Activated CD4-positive, alpha-beta memory T cell treated with anti-CD3 and anti-CD28 coated beads, Interleukin-2, amount 10 ng/mL, durations not matched to agents 7 days and 5 days (primary cell): ENCODE data around the gene SLC6A1. TPM values are rescaled to one million over a fixed set of nuclear protein-coding genes. Genes with fewer than 3 reads are reported as not detected.

Experiments
- CTCF ChIA-PET: fragments of 350-600 bp; sonication (Branson Sonifier 250); formaldehyde crosslinking; loops from one replicate; lab custom pipeline; 2021; ENCODE audit warnings: antibody characterized with exemption, inconsistent platforms; lab: Charles Lee
- POLR2A ChIA-PET: fragments of 350-600 bp; sonication (Branson Sonifier 250); formaldehyde crosslinking; loops from one replicate; lab custom pipeline; 2021; ENCODE audit warnings: antibody characterized with exemption; lab: Charles Lee
- DNase-seq: peaks from one replicate; pipeline ENCODE4 v3.0.0-alpha.2; 2020
- H3K27ac Mint-ChIP-seq: one replicate; pipeline ENCODE4 v1.8.0; 2021; ENCODE audit warnings: mild to moderate bottlenecking, mixed read lengths
- H3K27me3 Mint-ChIP-seq: one replicate; pipeline ENCODE4 v1.8.0; 2021; ENCODE audit warnings: mixed read lengths
- H3K36me3 Mint-ChIP-seq: one replicate; pipeline ENCODE4 v1.8.0; 2021; ENCODE audit warnings: low read depth, mixed read lengths
- H3K4me1 Mint-ChIP-seq: one replicate; pipeline ENCODE4 v1.8.0; 2021; ENCODE audit warnings: mixed read lengths
- H3K4me3 Mint-ChIP-seq: one replicate; pipeline ENCODE4 v1.8.0; 2021; ENCODE audit warnings: mild to moderate bottlenecking, mixed read lengths
- H3K9me3 Mint-ChIP-seq: one replicate; pipeline ENCODE4 v1.8.0; 2021; ENCODE audit warnings: mixed read lengths
- total RNA-seq, 2 experiments: library from RNA; stranded (reverse); gene quantifications; one replicate each; pipeline ENCODE4 v1.2.3, GENCODE V29; 2021

Gene SLC6A1
- total RNA-seq, 2 experiments from 2014 or later: not detected

DNA sequence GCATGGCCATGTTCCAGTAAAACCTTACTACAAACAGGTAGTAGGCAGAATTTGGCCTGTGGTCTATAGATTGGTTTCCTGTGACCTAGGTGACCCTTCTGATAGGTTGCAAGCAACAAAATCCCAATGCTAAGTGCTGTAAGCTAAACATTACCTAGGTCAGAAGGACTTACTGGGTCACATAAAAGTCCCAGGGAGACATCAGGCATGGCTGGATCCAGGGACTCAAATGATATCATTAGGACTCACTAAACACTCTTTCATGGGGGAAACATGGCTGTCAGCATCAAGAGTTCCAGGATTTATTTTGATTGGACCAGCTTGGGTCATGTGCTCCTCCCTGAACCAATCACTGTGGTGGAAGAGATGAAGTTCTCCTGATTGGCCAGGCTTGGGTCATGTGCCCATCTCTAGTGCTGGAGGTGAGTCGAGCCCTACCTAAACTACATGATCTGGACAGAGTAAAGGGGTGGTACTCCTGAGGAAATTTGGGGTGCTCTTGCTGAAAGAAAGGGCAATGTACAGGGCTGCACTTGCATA lies 16.8 kb upstream of the SLC6A1 start:
- POLR2A ChIA-PET: no interaction called here
- no peak for DNase-seq
- peaks cover 7% of the 10 kb centered on the region for H3K27me3 Mint-ChIP-seq
- no peaks in the 10 kb centered on the region for H3K4me1 Mint-ChIP-seq
- no peak overlapping the region for H3K4me3 Mint-ChIP-seq
- CTCF ChIA-PET: no interaction called here
- no peaks in the 10 kb centered on the region for H3K9me3 Mint-ChIP-seq
- H3K36me3 Mint-ChIP-seq: no peaks in the 10 kb centered on the region
- H3K27ac Mint-ChIP-seq: no peak overlapping the region

DNA sequence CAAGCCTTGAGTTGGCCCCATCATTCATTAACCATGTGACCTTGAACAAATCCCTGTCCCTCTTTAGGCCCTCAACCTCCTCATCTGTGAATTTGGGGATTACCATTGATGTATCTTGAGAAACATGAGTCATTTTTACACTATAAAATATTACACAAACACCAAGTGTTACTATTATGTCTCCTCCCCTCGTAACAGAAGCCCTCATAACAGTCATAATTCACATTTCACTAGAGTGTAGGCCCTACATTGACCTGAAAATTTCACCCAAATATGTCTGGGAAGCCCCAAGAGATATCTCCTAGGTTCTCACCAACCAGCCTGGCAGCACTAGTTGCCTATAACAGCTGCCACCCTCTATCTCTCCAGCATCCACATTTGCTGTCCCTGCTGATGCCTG lies 15.8 kb upstream of the SLC6A1 start:
- H3K4me1 Mint-ChIP-seq: no peaks in the 10 kb centered on the region
- POLR2A ChIA-PET: no interaction called here
- H3K27ac Mint-ChIP-seq: no peak overlapping the region
- H3K36me3 Mint-ChIP-seq: no peaks in the 10 kb centered on the region
- DNase-seq: no peak
- H3K4me3 Mint-ChIP-seq: no peak overlapping the region
- H3K9me3 Mint-ChIP-seq: no peaks in the 10 kb centered on the region
- CTCF ChIA-PET: no interaction called here
- H3K27me3 Mint-ChIP-seq: peaks cover 7% of the 10 kb centered on the region

DNA sequence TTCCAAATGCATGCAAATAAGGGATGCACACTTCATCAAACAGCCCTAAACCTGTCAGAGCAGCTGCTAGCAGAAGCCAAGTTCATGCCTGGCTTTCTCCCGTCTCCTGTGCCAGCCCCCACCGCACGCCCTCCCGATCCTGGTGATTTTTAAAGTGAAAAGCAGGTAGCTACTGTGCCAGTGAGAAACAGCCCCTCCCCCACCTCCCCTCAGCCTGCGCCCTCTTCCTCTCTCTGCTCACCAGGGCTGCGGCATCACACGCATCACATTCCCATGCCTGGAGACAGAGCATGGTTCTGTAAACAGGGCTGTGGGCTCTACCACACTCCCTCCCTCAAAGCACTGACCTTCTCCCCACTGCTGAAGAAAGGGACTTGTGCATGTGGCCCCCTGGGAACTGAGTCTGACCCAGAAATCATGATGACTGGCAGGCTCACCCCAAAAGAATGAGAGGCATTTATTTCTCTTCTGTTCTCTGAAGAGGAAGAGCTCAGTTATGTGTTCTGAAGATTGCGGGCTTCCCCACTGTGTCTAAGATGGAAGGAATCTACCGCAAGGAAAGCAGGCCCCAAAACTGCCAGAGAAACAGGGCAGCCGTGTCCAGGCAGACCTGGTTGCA lies 14.5 kb upstream of the SLC6A1 start:
- no peaks in the 10 kb centered on the region for H3K36me3 Mint-ChIP-seq
- ChIA-PET CTCF (no interaction called here), POLR2A (no interaction called here)
- H3K9me3 Mint-ChIP-seq: no peaks in the 10 kb centered on the region
- no peaks in the 10 kb centered on the region for H3K4me1 Mint-ChIP-seq
- no peak overlapping the region for H3K4me3 Mint-ChIP-seq
- no peak overlapping the region for H3K27ac Mint-ChIP-seq
- no peak for DNase-seq
- H3K27me3 Mint-ChIP-seq: peaks cover 4% of the 10 kb centered on the region

DNA sequence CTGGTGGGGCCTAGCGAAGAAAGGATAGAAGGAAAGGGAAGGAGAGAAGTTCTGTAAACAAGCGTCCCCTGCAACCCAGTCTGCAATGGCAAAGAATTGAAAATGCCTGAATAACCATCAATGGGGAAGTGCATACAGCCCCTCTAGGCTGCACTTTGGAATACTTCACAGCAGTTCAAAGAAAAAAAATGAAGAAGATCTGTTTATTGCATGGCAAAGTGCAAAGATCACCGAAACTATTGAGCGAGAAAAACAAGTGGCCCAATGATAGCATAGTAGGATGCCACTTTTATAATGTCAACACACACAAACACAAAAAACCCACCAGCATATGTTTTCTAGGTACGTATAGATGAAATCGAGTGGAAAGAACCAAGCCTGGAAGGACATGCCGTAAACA lies 13.6 kb upstream of the SLC6A1 start:
- no peak overlapping the region for H3K4me3 Mint-ChIP-seq
- no peaks in the 10 kb centered on the region for H3K36me3 Mint-ChIP-seq
- no peaks in the 10 kb centered on the region for H3K9me3 Mint-ChIP-seq
- H3K4me1 Mint-ChIP-seq: no peaks in the 10 kb centered on the region
- H3K27me3 Mint-ChIP-seq: peaks cover 2% of the 10 kb centered on the region
- POLR2A ChIA-PET: no interaction called here
- no peak overlapping the region for H3K27ac Mint-ChIP-seq
- CTCF ChIA-PET: no interaction called here
- DNase-seq: no peak

DNA sequence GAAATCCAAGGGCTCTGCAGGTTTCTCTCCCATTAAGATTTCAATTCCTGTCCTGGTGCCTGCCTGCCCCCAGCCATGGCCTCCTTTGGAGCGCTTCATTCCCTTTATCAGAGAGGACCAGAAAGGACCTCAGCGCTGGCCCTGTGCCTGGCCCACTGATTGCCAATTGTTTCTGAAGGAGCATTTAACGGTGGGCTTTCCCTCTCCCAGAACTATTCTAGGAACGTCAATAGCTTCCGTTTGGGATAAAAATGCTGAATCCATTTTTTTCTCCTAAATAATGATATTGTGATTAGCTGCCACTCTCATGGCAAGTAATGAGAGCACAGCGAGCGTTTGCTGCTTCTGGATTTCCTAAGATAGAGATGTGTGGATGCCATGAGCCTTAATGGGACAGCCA lies 12.2 kb upstream of the SLC6A1 start:
- Mint-ChIP-seq H3K9me3 (no peaks in the 10 kb centered on the region), H3K27ac (no peak overlapping the region)

DNA sequence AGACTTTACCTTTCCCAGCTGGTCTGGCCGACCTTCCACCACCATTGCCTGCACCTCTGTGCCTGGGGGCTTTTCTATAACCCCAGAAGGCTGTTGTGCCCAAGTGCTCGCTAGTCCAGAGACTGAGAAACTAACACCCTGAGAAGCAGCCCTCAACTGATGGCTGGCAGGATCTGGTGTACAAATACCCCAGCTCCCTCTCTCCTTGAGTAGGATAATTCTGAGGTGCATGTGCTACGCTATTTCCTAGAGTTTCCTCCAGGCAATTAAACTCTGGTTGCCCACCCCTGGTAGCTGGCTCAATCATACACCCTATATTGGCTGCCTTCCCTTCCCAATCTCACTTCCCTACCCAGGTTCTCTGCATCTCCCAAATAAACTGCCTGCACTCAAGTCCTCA lies 11.5 kb upstream of the SLC6A1 start:
- DNase-seq: no peak
- H3K4me1 Mint-ChIP-seq: no peaks in the 10 kb centered on the region
- POLR2A ChIA-PET: no interaction called here
- H3K4me3 Mint-ChIP-seq: no peak overlapping the region
- CTCF ChIA-PET: no interaction called here
- H3K27ac Mint-ChIP-seq: no peak overlapping the region
- H3K9me3 Mint-ChIP-seq: no peaks in the 10 kb centered on the region
- no peaks in the 10 kb centered on the region for H3K36me3 Mint-ChIP-seq
- peaks cover 2% of the 10 kb centered on the region for H3K27me3 Mint-ChIP-seq

More for the DNA sequence above, 12.2 kb upstream of the SLC6A1 start:
- no peak overlapping the region for H3K4me3 Mint-ChIP-seq
- H3K36me3 Mint-ChIP-seq: no peaks in the 10 kb centered on the region
- POLR2A ChIA-PET: no interaction called here
- H3K27me3 Mint-ChIP-seq: peaks cover 2% of the 10 kb centered on the region
- DNase-seq: no peak
- CTCF ChIA-PET: no interaction called here
- no peaks in the 10 kb centered on the region for H3K4me1 Mint-ChIP-seq

DNA sequence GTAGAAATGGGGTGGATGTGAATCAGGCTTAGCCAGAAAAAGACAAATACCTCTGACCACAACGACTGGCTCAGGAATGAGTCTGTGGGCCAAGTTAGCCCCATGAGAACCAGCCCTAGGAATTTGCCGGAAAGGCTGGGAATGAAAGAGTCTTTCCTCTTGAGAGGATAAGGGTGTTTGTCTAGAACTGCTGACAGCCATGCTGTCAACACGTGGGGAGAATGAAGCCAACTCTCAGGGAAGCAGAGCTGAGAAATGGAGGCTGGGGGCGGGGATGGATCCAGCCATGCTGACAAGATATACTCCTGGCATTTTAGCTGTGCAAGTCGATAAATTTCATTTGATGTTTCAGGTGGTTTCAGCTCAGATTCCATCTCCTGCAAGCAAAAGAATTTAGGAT lies 10.6 kb upstream of the SLC6A1 start:
- ChIA-PET POLR2A (no interaction called here), CTCF (interaction anchor here (1.4 kb wide), 1 partner anchor 47 kb away, joined by 3 read pairs; no protein-coding TSS in a partner anchor)
- no peaks in the 10 kb centered on the region for H3K36me3 Mint-ChIP-seq
- no peaks in the 10 kb centered on the region for H3K4me1 Mint-ChIP-seq
- H3K9me3 Mint-ChIP-seq: no peaks in the 10 kb centered on the region
- peaks cover 2% of the 10 kb centered on the region for H3K27me3 Mint-ChIP-seq
- H3K27ac Mint-ChIP-seq: no peak overlapping the region
- no peak for DNase-seq
- H3K4me3 Mint-ChIP-seq: no peak overlapping the region

DNA sequence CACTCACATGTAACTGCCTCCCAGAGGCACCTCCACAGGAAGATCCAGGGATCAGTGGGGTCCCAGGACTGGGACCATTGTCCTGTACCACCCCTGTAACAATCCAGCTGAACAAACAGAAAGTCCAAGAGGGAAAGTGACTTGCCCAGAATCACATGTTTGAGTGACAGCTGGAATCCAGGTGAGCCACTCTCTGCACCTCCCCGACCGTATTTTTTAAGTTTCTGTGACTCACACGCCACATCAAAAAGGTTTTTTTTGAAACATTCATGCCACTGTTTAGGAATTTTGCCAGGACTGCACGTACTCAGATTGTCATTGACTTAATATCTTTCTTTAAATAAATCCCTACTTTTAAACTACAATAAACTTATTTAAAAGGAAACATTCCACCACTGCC lies 9.8 kb upstream of the SLC6A1 start:
- CTCF ChIA-PET: interaction anchor here (1.1 to 1.4 kb wide), 3 partner anchors 19 to 225 kb away, joined by 3 to 4 read pairs (median 3); no protein-coding TSS in a partner anchor
- Mint-ChIP-seq H3K4me1 (no peaks in the 10 kb centered on the region), H3K4me3 (no peak overlapping the region), H3K36me3 (no peaks in the 10 kb centered on the region), H3K27ac (no peak overlapping the region), H3K27me3 (peaks cover 2% of the 10 kb centered on the region), H3K9me3 (no peaks in the 10 kb centered on the region)
- POLR2A ChIA-PET: no interaction called here
- DNase-seq: no peak

DNA sequence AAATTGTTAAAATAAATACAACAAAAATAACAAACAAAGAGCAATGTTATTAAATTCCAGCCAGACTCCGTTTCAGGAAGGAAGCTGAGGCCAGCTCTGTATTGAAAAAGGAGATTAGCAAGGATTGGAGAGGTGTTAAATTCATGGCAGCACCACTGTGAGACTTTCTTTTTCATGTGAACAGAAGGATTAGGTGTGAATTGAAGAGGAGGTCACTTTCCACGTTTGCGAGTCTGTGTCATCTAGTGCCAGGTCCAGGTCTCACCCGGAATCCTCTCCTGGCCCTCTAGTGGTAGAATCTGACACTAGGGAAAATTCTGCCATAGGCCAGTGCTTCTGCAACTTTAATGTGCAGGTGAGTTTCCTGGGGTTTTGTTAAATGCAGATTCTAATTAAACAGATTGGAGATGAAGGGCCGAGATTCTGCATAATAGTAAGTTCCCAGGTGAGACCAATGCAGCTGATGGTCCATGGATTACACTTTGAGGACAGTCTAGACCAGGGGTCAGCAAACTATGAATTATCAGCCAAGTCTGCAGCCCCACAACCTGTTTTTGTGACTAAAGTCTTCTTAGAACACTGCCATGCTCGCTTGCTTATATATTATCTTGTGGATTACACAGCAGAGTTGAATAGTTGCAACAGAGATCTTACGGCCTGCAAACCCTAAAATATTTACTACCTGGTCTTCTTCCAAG lies 9.2 kb upstream of the SLC6A1 start:
- no peak overlapping the region for H3K4me3 Mint-ChIP-seq
- no peaks in the 10 kb centered on the region for H3K9me3 Mint-ChIP-seq
- ChIA-PET POLR2A (no interaction called here), CTCF (interaction anchor here (1.1 to 1.4 kb wide), 3 partner anchors 19 to 225 kb away, joined by 3 to 4 read pairs (median 3); no protein-coding TSS in a partner anchor)
- no peaks in the 10 kb centered on the region for H3K4me1 Mint-ChIP-seq
- DNase-seq: peak; percentile 17
- H3K27me3 Mint-ChIP-seq: peaks cover 2% of the 10 kb centered on the region
- H3K27ac Mint-ChIP-seq: no peak overlapping the region
- H3K36me3 Mint-ChIP-seq: no peaks in the 10 kb centered on the region

DNA sequence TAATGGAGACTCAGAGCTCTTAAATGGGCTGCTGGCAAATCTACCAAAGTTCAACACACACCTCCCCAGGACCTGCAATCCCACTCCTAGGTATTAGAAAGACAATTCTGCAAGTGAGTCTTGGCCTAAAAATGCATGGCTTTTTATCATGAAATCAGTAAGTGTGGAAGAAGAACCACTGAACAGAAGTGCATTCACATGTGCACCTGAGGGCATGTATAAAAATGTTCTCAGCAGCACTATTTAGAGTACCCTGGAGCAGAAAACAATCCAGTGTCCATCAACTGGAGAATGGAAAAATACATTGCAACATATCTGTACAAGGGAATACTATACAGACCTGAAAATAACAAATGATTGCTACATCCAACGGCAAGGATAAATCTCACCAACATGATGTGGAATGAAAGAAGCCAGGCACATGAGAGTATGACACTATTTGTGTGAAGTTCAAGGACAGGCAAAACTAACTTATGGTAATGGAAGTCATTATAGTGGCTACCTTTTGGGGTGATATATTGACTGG lies 8.1 kb upstream of the SLC6A1 start:
- H3K4me1 Mint-ChIP-seq: no peaks in the 10 kb centered on the region
- ChIA-PET CTCF (no interaction called here), POLR2A (no interaction called here)

DNA sequence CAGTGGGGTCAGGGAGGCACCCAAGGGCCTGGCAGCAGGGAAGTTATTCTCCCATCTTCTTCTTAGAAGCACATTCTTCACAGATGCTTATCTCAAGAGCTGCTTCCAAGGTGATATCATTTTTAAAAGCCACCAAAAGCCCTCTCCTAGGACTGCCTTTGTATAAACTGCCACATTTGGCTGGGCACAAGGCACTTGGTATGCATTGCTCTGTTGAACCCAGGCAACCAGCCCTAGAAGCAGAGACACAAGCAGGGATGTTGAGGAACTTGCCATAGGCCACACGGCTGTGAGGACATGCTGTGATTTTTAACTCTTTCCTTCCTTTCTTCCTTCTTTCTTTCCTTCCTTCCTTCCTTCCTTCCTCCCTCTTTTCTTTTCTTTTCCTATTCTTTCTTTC lies 7.4 kb upstream of the SLC6A1 start:
- Mint-ChIP-seq H3K27ac (no peak overlapping the region), H3K36me3 (no peaks in the 10 kb centered on the region), H3K4me1 (no peaks in the 10 kb centered on the region), H3K27me3 (peaks cover 10% of the 10 kb centered on the region), H3K4me3 (no peak overlapping the region), H3K9me3 (no peaks in the 10 kb centered on the region)
- POLR2A ChIA-PET: no interaction called here
- CTCF ChIA-PET: interaction anchor here (0.6 kb wide), 1 partner anchor 1574 kb away, joined by 3 read pairs; no protein-coding TSS in a partner anchor
- no peak for DNase-seq

More for the DNA sequence above, 8.1 kb upstream of the SLC6A1 start:
- Mint-ChIP-seq H3K27ac (no peak overlapping the region), H3K9me3 (no peaks in the 10 kb centered on the region), H3K27me3 (peaks cover 7% of the 10 kb centered on the region), H3K36me3 (no peaks in the 10 kb centered on the region), H3K4me3 (no peak overlapping the region)
- no peak for DNase-seq

DNA sequence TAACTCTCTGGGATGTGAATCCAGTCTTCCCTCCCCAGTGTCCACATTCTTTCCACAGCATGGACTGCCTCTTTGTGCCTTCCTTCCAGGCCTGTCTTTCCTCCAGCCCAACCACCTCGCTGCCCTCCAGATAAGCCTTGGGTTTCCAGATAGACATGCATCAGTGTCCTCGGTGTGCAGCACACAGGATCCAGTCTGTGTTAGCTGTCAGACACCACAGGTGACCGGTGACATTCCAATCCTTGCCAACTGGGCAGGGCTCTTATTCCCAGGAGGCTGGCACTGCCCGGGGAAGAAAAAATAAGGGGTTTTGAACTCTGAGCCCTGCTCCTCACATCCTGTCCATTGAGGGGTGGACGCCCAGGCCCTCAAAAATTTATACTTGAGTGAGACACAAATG lies 6.0 kb upstream of the SLC6A1 start:
- no peaks in the 10 kb centered on the region for H3K4me1 Mint-ChIP-seq
- H3K27me3 Mint-ChIP-seq: peaks cover 22% of the 10 kb centered on the region
- ChIA-PET POLR2A (no interaction called here), CTCF (no interaction called here)
- no peak for DNase-seq
- H3K36me3 Mint-ChIP-seq: no peaks in the 10 kb centered on the region
- no peaks in the 10 kb centered on the region for H3K9me3 Mint-ChIP-seq
- no peak overlapping the region for H3K27ac Mint-ChIP-seq
- H3K4me3 Mint-ChIP-seq: no peak overlapping the region

DNA sequence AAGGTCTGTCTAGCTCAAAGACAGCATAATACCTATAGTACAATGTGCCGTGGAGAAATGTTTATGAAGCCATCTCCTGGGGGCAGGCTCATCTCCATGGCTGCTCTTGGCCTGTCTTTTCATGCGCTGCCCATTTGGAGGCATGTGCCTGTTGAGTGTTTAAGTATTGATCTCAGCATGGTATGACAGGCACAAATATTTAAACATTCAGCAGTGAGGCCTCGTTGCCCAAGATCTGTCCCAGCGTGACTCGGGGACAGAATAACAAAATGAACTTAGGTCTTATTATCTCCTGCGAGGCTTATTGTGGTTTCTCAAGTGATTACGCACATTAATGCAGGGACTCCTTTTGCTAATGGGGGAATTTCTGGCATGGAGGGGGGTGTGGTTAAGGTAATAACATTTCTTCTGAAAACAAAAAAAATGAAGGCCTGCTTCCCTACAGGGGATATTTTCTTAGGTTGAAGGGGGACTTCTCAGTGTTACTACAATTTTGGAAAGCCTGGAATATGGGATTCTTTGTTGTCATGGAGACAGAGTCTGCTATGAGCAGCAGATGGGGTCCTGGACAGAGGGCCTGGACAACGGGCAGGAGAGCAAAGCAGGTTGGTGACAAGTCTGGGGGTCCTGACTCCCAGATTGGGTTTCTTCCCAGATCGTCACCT lies 4.4 kb upstream of the SLC6A1 start:
- Mint-ChIP-seq H3K36me3 (no peaks in the 10 kb centered on the region), H3K4me3 (no peak overlapping the region), H3K4me1 (peaks cover 3% of the 10 kb centered on the region), H3K27me3 (peaks cover 30% of the 10 kb centered on the region), H3K9me3 (no peaks in the 10 kb centered on the region), H3K27ac (no peak overlapping the region)
- ChIA-PET POLR2A (no interaction called here), CTCF (no interaction called here)
- no peak for DNase-seq
